Measurements from ENCODE around the gene RALGPS1.

GRCh38 chr9:127223810-127224177 is 309.2 kb downstream of the RALGPS1 start:
- no peak for TF ChIP-seq POLR2AphosphoS5 (IDR thresholded peaks at IDR 0.05)
- no peak for TF ChIP-seq CTCF (IDR thresholded peaks at IDR 0.05)

Data from sigmoid colon (tissue), 4 donors.